WI38 (cell line): Measurements from ENCODE around the gene GNG14.
A peak's percentile ranks its signal among the peaks of the same experiment; 100 is the strongest.

Source experiments
- H3K4me3 ChIP-seq: 2 replicates; pipeline ENCODE4 v1.5.1; 2011; ENCODE audit warnings: low read depth, mild to moderate bottlenecking, control low read depth, low read length
- TF ChIP-seq, protein P1 (sequence below): IDR thresholded peaks from 2 replicates; pipeline ENCODE4 v1.5.1; 2012; ENCODE audit warnings: low read depth, mild to moderate bottlenecking, control low read depth, low read length

The GNG14 gene

DNA sequence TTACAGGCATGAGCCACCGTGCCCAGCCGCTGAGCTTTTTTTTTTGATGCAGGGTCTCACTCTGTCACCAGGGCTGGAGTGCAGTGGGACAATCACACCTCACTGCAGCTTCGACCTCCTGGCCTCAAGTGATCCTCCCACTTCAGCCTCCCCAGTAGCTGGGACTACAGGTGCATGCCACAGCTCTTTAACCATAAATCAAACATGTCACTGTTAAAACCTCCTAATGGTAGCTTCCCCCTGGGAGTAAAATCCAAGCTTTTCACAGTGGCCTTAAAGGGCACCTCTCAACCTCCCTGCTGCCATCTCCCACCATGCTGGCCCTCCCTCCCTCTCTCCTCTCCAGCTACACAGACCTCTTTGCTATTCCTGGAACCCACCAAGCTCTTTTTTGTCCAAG, 2.0 kb upstream of the GNG14 start:
- TF ChIP-seq, protein P1, sequence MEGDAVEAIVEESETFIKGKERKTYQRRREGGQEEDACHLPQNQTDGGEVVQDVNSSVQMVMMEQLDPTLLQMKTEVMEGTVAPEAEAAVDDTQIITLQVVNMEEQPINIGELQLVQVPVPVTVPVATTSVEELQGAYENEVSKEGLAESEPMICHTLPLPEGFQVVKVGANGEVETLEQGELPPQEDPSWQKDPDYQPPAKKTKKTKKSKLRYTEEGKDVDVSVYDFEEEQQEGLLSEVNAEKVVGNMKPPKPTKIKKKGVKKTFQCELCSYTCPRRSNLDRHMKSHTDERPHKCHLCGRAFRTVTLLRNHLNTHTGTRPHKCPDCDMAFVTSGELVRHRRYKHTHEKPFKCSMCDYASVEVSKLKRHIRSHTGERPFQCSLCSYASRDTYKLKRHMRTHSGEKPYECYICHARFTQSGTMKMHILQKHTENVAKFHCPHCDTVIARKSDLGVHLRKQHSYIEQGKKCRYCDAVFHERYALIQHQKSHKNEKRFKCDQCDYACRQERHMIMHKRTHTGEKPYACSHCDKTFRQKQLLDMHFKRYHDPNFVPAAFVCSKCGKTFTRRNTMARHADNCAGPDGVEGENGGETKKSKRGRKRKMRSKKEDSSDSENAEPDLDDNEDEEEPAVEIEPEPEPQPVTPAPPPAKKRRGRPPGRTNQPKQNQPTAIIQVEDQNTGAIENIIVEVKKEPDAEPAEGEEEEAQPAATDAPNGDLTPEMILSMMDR = no peak
- no peak overlapping the region for H3K4me3 ChIP-seq

DNA sequence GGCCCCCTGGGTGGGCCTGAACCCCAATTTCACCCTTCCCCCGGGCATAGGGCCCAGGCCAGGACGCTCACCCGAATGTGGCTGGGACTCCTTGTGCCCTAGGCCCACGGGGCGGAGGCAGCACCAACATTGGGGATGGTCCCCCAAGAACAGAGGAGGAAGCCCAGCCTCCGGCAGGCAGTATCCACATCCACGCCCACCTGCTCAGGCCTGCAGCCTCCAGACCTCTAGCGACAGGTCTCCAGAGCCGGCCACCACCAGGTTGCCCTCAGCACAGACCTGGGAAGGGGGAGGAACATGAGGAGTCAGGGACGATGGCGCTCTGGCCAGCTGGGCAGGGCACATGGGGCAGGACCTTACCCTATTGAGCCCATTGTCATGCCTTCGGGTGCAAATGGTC, 1.2 kb downstream of the GNG14 start:
- TF ChIP-seq, protein P1 = no peak
- no peak overlapping the region for H3K4me3 ChIP-seq

DNA sequence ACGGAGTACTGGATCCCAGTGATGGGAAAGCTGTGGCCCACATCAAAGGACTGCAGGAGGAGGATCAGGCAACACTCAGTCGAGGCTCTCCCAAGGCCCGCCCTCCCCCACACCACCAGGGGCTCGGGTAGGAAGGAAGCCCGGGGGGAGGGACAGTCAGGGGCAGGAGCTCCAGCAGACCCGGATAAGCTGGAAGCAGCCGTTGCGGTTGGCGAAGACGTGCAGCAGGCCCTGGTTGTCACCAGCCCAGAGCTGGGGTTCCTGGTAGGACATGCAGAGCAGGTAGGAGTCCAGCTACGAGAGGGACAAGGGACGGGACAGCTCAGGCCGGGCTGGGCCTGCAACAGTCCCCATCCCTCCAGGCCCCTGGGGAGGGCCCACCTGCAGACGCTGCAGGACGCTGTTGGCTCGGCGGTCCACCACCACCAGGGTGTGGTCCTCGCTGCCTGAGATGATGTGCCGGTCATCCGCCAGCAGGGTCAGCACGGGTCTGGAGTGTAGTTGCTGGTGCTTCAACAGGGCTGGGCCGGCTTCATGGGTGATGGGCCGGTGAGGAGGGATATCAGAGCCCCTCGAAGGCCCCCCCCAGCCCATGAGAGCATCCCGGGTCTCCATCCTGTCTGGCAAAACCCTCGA, 1.9 kb downstream of the GNG14 start:
- TF ChIP-seq, protein P1 = no peak
- H3K4me3 ChIP-seq = no peak overlapping the region

DNA sequence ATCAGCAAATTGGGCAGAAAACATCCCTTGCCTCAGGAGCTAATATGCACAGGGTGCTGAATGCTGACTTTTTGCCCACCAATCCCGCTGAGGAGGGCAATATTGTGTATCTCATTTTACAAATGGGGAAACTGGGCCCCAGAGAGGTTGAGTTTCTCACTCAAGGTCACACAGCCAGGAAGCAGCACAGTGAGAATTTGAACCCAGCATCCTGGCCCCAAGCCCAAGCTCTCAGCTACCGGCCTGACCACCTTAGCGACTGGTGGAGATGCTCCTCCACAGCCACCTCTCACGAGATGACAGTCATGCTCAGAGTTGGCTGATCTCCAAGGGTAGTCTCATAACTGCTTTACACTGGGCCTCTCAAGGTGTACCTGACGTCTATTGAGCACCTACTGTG, 5.2 kb downstream of the GNG14 start:
- H3K4me3 ChIP-seq = no peak overlapping the region
- TF ChIP-seq, protein P1 = no peak

DNA sequence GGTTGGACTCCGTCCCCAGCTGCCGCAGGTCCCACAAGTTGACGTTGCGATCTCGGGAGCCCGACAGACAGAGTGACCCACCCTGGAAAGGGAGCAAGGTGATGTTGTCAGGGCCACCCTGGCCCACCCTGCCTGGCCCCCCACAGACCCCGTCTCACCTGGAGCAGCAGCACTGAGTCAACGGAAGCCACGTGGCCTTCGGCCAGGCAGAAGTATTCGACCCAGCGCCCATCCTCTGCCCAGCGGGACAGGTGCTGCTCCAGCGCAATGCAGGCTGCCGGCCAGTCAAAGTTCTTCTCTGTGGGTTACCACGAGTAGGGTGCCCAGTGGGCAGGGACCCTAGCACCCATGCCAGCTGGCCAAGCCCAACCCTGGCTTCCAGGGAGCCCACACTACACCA, 6.8 kb downstream of the GNG14 start:
- H3K4me3 ChIP-seq = no peak overlapping the region
- TF ChIP-seq, protein P1 = no peak

DNA sequence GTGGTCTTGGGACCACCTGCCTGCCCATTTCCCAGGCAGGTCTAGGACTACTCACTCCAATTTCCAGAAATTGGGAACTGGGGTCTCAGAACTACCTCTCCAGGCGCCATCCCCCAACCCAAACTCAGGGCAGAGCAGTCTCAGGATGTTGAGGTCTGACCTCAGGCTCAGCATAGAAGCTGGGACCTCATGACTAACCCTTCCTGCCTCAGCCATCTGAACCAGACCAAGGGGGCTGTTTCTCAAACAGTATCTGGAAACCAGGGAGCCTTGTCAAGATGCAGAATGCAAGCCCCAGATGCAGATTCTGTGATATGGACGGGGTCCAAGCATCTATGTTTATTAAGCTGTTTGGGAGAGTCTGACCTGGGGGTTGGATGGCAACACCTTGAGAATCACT, 7.3 kb downstream of the GNG14 start:
- TF ChIP-seq, protein P1 = no peak
- no peak overlapping the region for H3K4me3 ChIP-seq

DNA sequence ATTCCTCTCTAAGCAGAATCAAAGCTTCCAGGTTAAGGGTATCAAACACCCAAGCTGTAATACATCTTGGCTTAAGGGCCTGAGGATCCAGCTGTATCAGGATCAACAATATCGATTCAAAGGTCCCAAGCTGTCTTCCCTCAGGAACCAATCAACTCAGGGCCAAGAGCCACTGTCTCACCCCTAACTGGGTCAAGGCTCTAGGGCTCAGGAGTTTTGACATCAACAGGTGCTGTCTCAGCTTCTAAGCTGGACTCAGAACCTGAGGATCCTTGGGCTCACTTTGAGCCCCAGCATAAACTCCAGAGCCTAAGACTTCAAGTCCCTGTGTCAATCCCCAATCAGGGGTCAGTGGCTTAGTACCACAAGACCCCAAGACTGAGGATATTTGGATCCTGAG, 7.7 kb downstream of the GNG14 start:
- peak overlapping the region; percentile 87 for H3K4me3 ChIP-seq
- TF ChIP-seq, protein P1 = no peak
